Measurements from ENCODE around the gene GPR63.
"Not testable (repeated sequence)": the region's sequence is repeated elsewhere in the genome, so short reads cannot be mapped to it uniquely, and the experiment has no call there.

GPR63 gene

GRCh38 chr6:96837081-96837971 lies at the start of gene GPR63:
GPR63 (minus strand) TSS chr6:96837477; CDS start chr6:96799731, 37,746 bp downstream.
- peak; percentile 87 for DNase-seq (ENCODE audit: low spot score)

GRCh38 chr6:96886519-96886918 lies 49.2 kb upstream of the GPR63 start:
- no peak for DNase-seq (ENCODE audit: low spot score)

GRCh38 chr6:96885187-96885631 lies 47.9 kb upstream of the GPR63 start:
- DNase-seq (ENCODE audit: low spot score), result not testable (repeated sequence)

GRCh38 chr6:96878143-96878542 lies 40.9 kb upstream of the GPR63 start:
- DNase-seq (ENCODE audit: low spot score), result no peak

GRCh38 chr6:96876886-96877545 lies 39.7 kb upstream of the GPR63 start:
- DNase-seq (ENCODE audit: low spot score), result no peak

GRCh38 chr6:96872976-96873375 lies 35.7 kb upstream of the GPR63 start:
- no peak for DNase-seq (ENCODE audit: low spot score)

GRCh38 chr6:96865055-96865405 lies 27.8 kb upstream of the GPR63 start:
- DNase-seq (ENCODE audit: low spot score), result no peak

GRCh38 chr6:96864216-96865054 lies 27.2 kb upstream of the GPR63 start:
- no peak for DNase-seq (ENCODE audit: low spot score)

- DNase-seq (ENCODE audit: low spot score), result no peak
These were observed 25.3 kb upstream of the GPR63 start for GRCh38 chr6:96862560-96862959.

- DNase-seq (ENCODE audit: low spot score), result no peak
These were observed 24.3 kb upstream of the GPR63 start for GRCh38 chr6:96861588-96861987.

- no peak for DNase-seq (ENCODE audit: low spot score)
These were observed 19.6 kb upstream of the GPR63 start for GRCh38 chr6:96856856-96857255.

GRCh38 chr6:96853083-96853482 lies 15.8 kb upstream of the GPR63 start:
- DNase-seq (ENCODE audit: low spot score), result no peak

- no peak for DNase-seq (ENCODE audit: low spot score)
These were observed 15.3 kb upstream of the GPR63 start for GRCh38 chr6:96852605-96853004.

- DNase-seq (ENCODE audit: low spot score), result no peak
These were observed 14.6 kb upstream of the GPR63 start for GRCh38 chr6:96851858-96852257.

GRCh38 chr6:96849615-96850014 lies 12.3 kb upstream of the GPR63 start:
- no peak for DNase-seq (ENCODE audit: low spot score)

GRCh38 chr6:96844530-96844929 lies 7.3 kb upstream of the GPR63 start:
- DNase-seq (ENCODE audit: low spot score), result no peak

- no peak for DNase-seq (ENCODE audit: low spot score)
These were observed 4.1 kb upstream of the GPR63 start for GRCh38 chr6:96841345-96841744.

GRCh38 chr6:96836631-96837080 lies 621 bp downstream of the GPR63 start:
- DNase-seq (ENCODE audit: low spot score), result no peak

- no peak for DNase-seq (ENCODE audit: low spot score)
These were observed 3.2 kb downstream of the GPR63 start for GRCh38 chr6:96834070-96834469.

- no peak for DNase-seq (ENCODE audit: low spot score)
These were observed 4.5 kb downstream of the GPR63 start for GRCh38 chr6:96832780-96833179.

GRCh38 chr6:96826865-96827264 lies 10.4 kb downstream of the GPR63 start:
- DNase-seq (ENCODE audit: low spot score), result no peak

GRCh38 chr6:96823743-96824142 lies 13.5 kb downstream of the GPR63 start:
- no peak for DNase-seq (ENCODE audit: low spot score)
